ENCODE measurements around the gene MLN. TPM values are rescaled to one million over a fixed set of nuclear protein-coding genes. Genes with fewer than 3 reads are reported as not detected.
A peak's percentile ranks its signal among the peaks of the same experiment; 100 is the strongest.

The MLN gene
- total RNA-seq, 1 donor from 2014 or later: not detected

GRCh38 chr6:33791620-33792019 lies 12.2 kb downstream of the MLN start:
- no peak for ATAC-seq
- DNase-seq (ENCODE audit: low spot score): no peak

GRCh38 chr6:33790910-33791309 lies 12.9 kb downstream of the MLN start:
- ATAC-seq (no peak), DNase-seq (ENCODE audit: low spot score) (no peak)

- ATAC-seq (no peak), DNase-seq (ENCODE audit: low spot score) (no peak)
Measured at GRCh38 chr6:33790379-33790778, 13.4 kb downstream of the MLN start.

GRCh38 chr6:33789550-33789895 lies 14.3 kb downstream of the MLN start:
- DNase-seq (ENCODE audit: low spot score) (no peak), ATAC-seq (no peak)

- ATAC-seq (peak; percentile 97), DNase-seq (ENCODE audit: low spot score) (peak; percentile 96)
Measured at GRCh38 chr6:33788694-33789549, 14.9 kb downstream of the MLN start, which contains the start of gene LEMD2. Gene LEMD2, minus strand, starts transcription at chr6:33789130. Its CDS starts 14 bp downstream, at chr6:33789116.

- ATAC-seq (peak; percentile 62), DNase-seq (ENCODE audit: low spot score) (peak; percentile 73)
Measured at GRCh38 chr6:33787954-33788693, 15.7 kb downstream of the MLN start.

- no peak for DNase-seq (ENCODE audit: low spot score)
- ATAC-seq: no peak
Measured at GRCh38 chr6:33787346-33787953, 16.4 kb downstream of the MLN start.

- no peak for DNase-seq (ENCODE audit: low spot score)
Measured at GRCh38 chr6:33786736-33787135, 17.1 kb downstream of the MLN start.

GRCh38 chr6:33785778-33786177 lies 18.0 kb downstream of the MLN start:
- DNase-seq (ENCODE audit: low spot score): no peak
- ATAC-seq: no peak

More at GRCh38 chr6:33786736-33787135, 17.1 kb downstream of the MLN start:
- ATAC-seq: no peak

GRCh38 chr6:33784787-33785186 lies 19.0 kb downstream of the MLN start:
- no peak for ATAC-seq

GRCh38 chr6:33783781-33784520 lies 19.9 kb downstream of the MLN start:
- ATAC-seq: no peak

More at GRCh38 chr6:33784787-33785186, 19.0 kb downstream of the MLN start:
- DNase-seq (ENCODE audit: low spot score): no peak

GRCh38 chr6:33782561-33782960 lies 21.2 kb downstream of the MLN start:
- DNase-seq (ENCODE audit: low spot score) (no peak), ATAC-seq (no peak)

More at GRCh38 chr6:33783781-33784520, 19.9 kb downstream of the MLN start:
- no peak for DNase-seq (ENCODE audit: low spot score)

GRCh38 chr6:33781131-33781975 lies 22.4 kb downstream of the MLN start:
- ATAC-seq (no peak), DNase-seq (ENCODE audit: low spot score) (no peak)

GRCh38 chr6:33779895-33780294 lies 23.9 kb downstream of the MLN start:
- ATAC-seq: no peak
- DNase-seq (ENCODE audit: low spot score): no peak

- DNase-seq (ENCODE audit: low spot score) (no peak), ATAC-seq (no peak)
Measured at GRCh38 chr6:33779290-33779689, 24.5 kb downstream of the MLN start.

GRCh38 chr6:33778444-33779121 lies 25.2 kb downstream of the MLN start:
- no peak for ATAC-seq
- DNase-seq (ENCODE audit: low spot score): no peak

GRCh38 chr6:33777398-33778388 lies 26.1 kb downstream of the MLN start:
- DNase-seq (ENCODE audit: low spot score) (no peak), ATAC-seq (no peak)

GRCh38 chr6:33776764-33777163 lies 27.0 kb downstream of the MLN start:
- ATAC-seq (no peak), DNase-seq (ENCODE audit: low spot score) (no peak)

All from left lobe of liver (tissue), 2 donors.